NCI-H146 treated with DMSO at 0.1 percent for 48 hours (cell line): ENCODE data around the gene ARHGDIG.
"Not testable (repeated sequence)": the region's sequence is repeated elsewhere in the genome, so short reads cannot be mapped to it uniquely, and the experiment has no call there.

Experiments used
- DNase-seq: peaks from one replicate; lab custom pipeline; 2025; ENCODE audit not compliant: unreplicated experiment; lab: John Stamatoyannopoulos, UW

Gene ARHGDIG

DNA sequence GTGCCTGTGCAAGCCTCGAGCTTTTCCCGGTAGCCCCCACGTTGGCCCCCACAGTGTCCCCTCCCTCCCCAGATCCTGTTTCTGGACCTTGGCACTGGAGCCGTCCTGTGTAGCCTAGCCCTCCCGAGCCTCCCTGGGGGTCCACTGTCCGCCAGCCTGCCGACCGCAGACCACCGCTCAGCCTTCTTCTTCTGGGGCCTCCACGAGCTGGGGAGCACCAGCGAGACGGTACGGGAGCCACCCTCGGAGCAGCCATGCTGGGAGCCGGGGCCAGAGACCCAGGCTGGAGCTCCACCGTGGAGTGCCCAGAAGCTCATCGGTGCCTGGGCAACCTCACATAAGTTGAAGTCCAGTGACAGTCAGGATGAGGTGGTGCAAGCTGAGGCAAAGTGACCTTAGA lies 16.4 kb upstream of the ARHGDIG start:
- DNase-seq = no peak

DNA sequence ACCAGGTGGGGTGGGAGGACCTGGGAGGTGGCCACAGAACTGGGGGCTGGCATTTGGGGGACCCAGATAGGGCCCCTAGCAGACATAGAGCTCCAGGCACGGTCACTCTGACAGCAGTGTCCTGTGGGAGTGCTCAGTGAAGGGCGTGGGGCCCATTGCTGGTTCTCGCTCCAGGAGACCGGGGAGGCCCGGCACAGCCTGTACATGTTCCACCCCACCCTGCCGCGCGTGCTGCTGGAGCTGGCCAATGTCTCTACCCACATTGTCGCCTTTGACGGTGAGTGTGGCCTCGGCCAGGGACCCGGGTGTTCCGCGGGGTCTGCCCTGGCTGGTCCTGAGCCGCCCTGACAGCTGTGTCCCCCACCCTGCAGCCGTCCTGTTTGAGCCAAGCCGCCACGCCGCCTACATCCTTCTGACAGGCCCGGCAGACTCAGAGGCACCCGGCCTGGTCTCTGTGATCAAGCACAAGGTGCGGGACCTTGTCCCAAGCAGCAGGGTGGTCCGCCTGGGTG lies 15.9 kb upstream of the ARHGDIG start:
- no peak for DNase-seq

DNA sequence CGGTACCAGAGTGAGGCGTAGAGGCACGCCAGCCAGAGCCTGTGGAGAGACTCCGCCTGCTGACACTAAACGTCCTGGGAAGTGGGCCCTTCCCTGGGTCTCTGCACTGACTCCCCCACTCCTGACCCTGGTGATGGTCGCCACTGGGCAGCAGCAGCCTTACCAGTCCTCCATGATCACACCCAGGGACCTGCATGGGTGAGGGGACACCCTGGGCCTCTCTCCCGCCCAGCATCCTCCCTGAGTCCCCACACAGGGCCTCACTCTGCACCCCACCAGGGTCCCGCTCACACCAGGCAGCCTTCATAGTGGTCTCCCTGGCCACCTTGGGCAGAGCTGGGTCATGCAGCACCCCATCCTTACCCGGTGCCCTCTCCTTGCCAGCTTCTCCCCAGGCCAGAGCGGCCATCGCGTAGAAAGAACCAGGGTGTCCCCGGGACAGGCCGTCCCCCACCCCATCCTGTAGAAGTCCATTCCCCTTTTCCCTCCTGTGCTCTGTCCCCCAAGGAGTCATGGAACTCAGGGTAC lies 15.3 kb upstream of the ARHGDIG start:
- DNase-seq = no peak

DNA sequence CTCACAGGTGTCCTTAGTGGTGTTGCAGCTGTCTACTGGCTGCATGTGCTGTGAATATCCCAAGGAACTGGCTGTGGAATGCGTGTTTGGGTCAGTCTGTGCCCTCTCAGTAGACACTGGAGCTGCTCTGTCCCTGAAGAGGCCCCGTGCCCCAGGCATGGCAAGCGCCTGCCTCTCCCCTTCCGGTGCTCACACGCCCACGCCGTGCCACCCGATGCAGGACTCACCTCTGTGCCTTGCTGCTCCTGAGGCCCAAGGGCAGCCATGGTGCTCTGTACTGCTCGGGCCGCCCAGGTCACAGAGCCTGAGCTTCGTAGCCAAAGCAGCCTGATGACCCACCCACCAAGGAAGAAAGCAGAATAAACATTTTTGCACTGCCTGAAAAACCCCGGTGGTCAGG lies 14.7 kb upstream of the ARHGDIG start:
- no peak for DNase-seq

DNA sequence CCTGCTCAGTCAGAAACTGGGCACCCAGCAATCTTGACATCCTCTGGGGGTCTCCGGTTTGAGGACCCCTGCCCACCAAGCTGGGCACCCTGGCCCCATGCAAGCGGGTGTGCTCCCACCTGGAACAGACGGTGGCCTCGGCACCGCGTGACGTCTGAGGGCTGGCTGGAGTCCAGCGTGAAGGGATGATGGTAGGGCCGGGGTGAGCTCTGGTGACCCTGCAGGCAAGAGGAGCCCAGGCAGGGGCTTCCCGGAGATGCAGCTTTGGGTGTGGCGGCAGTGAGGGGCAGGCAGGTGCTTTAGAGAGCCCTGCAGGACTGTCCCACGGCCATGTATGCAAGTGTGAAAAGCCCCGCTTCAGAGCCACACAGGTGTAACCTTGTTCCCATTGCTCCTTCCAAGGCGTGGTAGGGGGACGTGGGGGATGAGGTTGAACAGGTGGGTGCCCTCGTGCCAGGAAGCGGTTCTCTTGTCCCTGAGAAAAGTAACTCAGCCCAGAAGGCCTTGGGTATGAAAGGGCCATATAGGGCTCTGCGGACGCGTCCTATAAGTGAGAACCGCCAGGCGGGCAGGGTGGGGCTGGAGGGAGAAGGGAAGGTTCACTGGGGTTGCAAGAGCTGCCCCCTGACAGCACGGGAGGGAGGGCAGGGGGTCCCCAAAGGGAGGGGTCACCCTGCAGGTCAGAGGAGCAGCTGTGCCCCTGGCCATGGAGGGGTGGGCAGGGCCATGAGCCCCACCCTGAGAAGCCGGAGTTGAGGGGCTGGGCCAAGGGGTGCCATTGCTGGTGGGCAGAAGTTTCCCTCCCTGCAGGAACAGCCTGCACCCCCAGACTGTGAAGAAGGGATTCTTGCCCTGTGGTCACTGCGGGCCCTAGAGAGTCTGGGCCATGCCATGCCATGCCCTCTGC lies 13.9 kb upstream of the ARHGDIG start:
- DNase-seq = no peak

- not testable (repeated sequence) for DNase-seq
Measured at GRCh38 chr16:267562-267961, 12.8 kb upstream of the ARHGDIG start.

- no peak for DNase-seq
Measured at GRCh38 chr16:268141-269053, 12.0 kb upstream of the ARHGDIG start.

- DNase-seq = no peak
Measured at GRCh38 chr16:269061-269796, 11.2 kb upstream of the ARHGDIG start.

GRCh38 chr16:270381-271255 lies 9.8 kb upstream of the ARHGDIG start:
- no peak for DNase-seq

DNA sequence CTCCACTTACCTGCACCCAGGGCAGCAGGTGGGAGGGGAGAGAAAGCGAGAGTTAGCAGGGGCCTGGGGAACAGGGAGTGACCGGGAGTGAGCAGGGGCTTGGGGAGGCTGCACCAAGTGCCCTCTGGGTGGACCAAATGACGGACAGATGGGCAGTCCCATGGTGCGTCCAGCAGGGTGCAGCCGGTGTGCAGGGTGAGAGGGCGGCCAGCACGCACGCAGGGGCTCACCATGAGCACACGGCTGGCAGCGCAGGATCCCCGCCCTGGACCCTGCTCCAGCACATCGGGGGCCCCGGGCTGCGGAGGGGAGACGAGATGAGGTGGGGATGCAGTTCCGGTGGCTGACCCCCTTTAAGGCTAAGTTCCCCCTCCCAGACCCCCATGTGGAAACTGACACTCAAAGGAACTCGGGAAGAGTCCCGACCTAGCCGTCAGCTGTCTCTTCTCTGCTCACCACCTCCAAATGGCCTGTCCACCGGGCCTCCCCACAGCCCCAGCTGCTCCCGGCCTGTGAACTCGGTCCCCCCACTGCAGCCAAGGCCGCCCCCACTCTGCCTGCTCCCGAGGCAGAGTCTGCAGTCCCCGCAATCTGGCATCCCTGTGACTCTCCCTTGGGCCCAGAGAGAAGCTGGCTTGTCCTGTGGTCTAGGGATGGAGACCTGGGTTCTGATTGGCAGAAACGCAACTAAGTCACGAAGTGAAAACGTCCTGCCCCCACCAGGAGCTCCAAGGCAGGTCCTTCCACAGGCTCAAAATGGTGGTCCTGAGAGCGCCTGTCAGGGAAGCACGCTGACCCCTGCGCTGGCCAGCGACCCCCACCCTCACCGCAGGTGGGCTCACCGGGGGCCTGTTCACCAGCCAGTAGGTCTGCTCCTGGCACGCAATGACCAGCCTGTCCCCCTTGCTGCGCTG lies 7.5 kb upstream of the ARHGDIG start:
- DNase-seq = no peak

DNA sequence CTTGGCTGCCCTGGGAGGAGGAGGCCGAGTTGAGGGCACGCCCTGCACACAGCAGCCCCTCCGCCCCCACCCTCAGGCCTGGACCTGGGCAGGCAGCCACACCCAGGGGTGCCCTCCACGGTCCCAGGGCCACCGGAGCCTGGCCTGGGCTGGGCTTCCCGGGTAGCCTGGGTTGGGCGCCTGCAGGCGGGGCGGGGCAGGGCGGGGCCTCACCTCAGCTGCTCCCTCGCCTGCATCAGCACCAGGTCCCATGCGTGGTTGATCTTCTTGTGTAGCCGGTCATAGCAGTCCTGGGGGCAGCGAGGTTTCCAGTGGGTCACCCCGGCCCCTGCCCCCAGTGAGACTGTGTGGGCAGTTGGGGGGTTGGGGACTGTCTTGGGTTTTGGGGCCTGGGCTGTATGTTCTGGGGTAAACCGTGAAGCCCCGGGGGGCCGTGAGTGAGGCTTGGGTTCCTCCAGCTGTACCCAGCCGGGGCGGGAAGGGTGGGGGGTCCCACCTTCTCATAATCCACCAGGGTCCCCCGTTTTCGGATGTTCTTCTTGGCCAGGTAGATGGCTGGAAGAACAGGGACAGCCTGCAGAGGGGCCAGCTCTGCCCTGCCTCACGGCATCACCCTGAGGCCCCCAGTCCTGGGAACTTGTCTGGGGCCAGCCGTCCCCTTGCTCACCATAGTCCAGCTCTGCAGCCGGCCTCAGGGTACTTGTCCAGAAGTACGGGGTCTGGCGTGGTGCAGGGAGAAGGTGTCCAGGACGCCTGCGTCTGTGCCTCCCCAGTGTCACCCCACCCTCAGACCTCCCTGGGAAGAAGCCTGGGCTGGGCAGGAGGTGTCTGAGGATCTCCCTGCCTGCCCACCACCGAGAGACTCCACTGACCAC lies 6.6 kb upstream of the ARHGDIG start:
- no peak for DNase-seq

GRCh38 chr16:275041-275641 lies 5.2 kb upstream of the ARHGDIG start:
- DNase-seq = peak; percentile 7

DNA sequence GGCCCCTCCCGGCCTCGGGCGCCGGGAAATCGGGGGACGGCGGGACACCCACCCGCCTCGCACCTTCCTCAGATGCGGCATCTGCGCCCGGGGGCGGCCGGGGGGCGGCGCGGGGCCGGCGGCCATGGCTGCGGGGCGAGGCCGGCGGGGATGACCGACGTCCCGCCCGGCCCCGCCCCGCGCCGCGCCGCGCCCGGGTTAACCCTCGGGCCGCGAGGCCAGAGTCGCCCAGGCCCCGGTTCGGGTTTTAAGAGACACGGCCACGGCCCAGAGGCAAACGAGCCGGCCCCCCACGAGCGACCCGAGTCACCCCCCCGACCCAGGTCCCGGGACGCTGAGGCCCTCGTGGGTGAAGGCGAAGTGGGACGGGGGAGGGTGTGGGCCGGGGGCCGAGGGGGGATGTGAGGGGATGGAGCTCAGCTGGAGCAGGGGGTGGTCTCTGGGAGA lies 4.6 kb upstream of the ARHGDIG start, which contains the start of gene RGS11:
TSS of gene RGS11 (minus strand) at position 159 of the 447 bp plus-strand sequence. CDS start at position 126, 33 bp downstream.
- DNase-seq = no peak

- no peak for DNase-seq
Measured at GRCh38 chr16:276426-277077, 3.8 kb upstream of the ARHGDIG start.

- DNase-seq = peak; percentile 68
Measured at GRCh38 chr16:278863-279366, 1.5 kb upstream of the ARHGDIG start.

DNA sequence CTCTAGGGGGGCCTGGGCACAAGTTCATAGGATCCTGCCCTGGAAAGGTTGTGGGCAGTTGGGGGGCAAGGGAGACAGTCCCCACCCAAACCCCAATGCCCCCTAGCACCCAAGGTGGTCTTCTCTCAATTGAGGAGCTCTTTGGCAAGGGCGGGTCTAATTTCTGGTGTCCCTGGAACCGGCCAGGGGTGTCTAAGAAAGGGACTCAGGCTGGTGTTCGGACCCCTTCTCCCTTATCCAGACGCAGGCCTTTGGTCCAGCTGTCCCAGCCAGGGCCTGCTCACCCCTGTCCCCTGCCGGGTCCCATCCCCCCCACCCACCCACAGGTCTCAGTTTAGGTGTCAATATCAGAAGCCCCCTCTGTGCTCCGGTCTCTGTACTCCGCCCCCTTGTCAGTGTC lies 860 bp upstream of the ARHGDIG start:
- no peak for DNase-seq
